HepG2 (cell line): ENCODE results near the gene BEAN1. TPM values are rescaled to one million over a fixed set of nuclear protein-coding genes. Genes with fewer than 3 reads are reported as not detected.
A peak's percentile ranks its signal among the peaks of the same experiment; 100 is the strongest.

Experiments
- CHD2 ChIP-seq: IDR thresholded peaks from 2 replicates; pipeline ENCODE4 v1.6.1; 2011; ENCODE audit warnings: low read depth, low read length, improper control_type of control experiment
- ESRRA ChIP-seq: sonication (generic); formaldehyde crosslinking; IDR thresholded peaks from 2 replicates; pipeline ENCODE4 v1.5.1; 2020; ENCODE audit warnings: mild to moderate bottlenecking, low read depth, missing genetic modification reagents
- FOXO4 ChIP-seq: sonication (generic); formaldehyde crosslinking; conservative IDR thresholded peaks from 2 replicates; pipeline ENCODE4 v1.8.1; 2023; ENCODE audit warnings: missing genetic modification reagents
- GLI4 ChIP-seq: sonication (generic); formaldehyde crosslinking; IDR thresholded peaks from 2 replicates; pipeline ENCODE4 v1.5.1; 2020; ENCODE audit warnings: missing genetic modification reagents, mild to moderate bottlenecking, moderate library complexity, borderline replicate concordance
- HMGXB4 ChIP-seq, 2 experiments: sonication (generic) in 1 of 2; formaldehyde crosslinking in 1 of 2; IDR thresholded peaks; 2 replicates each; pipeline versions ENCODE4 v1.4.0 to v1.6.1; 2018 to 2020; ENCODE audit warnings: missing genetic modification reagents in 2 of 2, borderline replicate concordance in 1 of 2, low read depth in 1 of 2, mild to moderate bottlenecking in 1 of 2, missing biosample characterization in 1 of 2
- HNF4G ChIP-seq, 2 experiments: sonication (generic) in 1 of 2; formaldehyde crosslinking in 1 of 2; IDR thresholded peaks; 2 replicates each; pipeline versions ENCODE4 v1.4.0 to v1.6.1; 2011 to 2020; ENCODE audit warnings: borderline replicate concordance in 2 of 2, low read depth in 2 of 2, mild to moderate bottlenecking in 2 of 2, low read length in 1 of 2, missing genetic modification reagents in 1 of 2, moderate library complexity in 1 of 2
- IRF2 ChIP-seq: IDR thresholded peaks from 2 replicates; pipeline ENCODE4 v1.6.1; 2018; ENCODE audit warnings: missing genetic modification reagents, missing compliant biosample characterization
- ISL2 ChIP-seq: sonication (generic); formaldehyde crosslinking; IDR thresholded peaks from 2 replicates; pipeline ENCODE4 v1.5.0; 2020; ENCODE audit warnings: missing genetic modification reagents
- MIER2 ChIP-seq: IDR thresholded peaks from 2 replicates; pipeline ENCODE4 v1.6.1; 2016; ENCODE audit warnings: missing biosample characterization, missing genetic modification reagents
- NFRKB ChIP-seq: fragments of 450-650 bp; IDR thresholded peaks from 2 replicates; pipeline ENCODE4 v1.6.1; 2017
- SP5 ChIP-seq: IDR thresholded peaks from 2 replicates; pipeline ENCODE4 v1.6.1; 2016; ENCODE audit warnings: low read depth, borderline replicate concordance
- TCF7L2 ChIP-seq: IDR thresholded peaks from 2 replicates; pipeline ENCODE4 v1.6.1; 2011; ENCODE audit warnings: mild to moderate bottlenecking, low read depth, low read length, moderate library complexity
- TIGD3 ChIP-seq: sonication (generic); formaldehyde crosslinking; IDR thresholded peaks from 2 replicates; pipeline ENCODE4 v1.5.1; 2020; ENCODE audit warnings: mild to moderate bottlenecking, missing genetic modification reagents, borderline replicate concordance
- U2AF2 ChIP-seq: fragments of 200-400 bp; formaldehyde crosslinking; IDR thresholded peaks from 2 replicates; pipeline ENCODE4 v1.6.1; 2017; ENCODE audit warnings: low read depth, mild to moderate bottlenecking, low read length
- ZNF160 ChIP-seq: sonication (generic); formaldehyde crosslinking; IDR thresholded peaks from 2 replicates; pipeline ENCODE4 v1.8.0; 2022; ENCODE audit warnings: mild to moderate bottlenecking, inconsistent platforms, missing genetic modification reagents
- ZNF672 ChIP-seq: sonication (generic); formaldehyde crosslinking; IDR thresholded peaks from 2 replicates; pipeline ENCODE4 v1.8.1; 2022; ENCODE audit warnings: missing genetic modification reagents
- ZSCAN29 ChIP-seq: sonication (generic); formaldehyde crosslinking; conservative IDR thresholded peaks from 2 replicates; pipeline ENCODE4 v1.4.0; 2020; ENCODE audit warnings: mild to moderate bottlenecking, missing genetic modification reagents
- polyA plus RNA-seq, 8 experiments: library from polyadenylated mRNA; depleted of rRNA in 3 of 8; stranded (reverse) in 7 of 8; unstranded in 1 of 8; fragments of >200 nt; fragmentation: Illumina TruSeq in 4 of 8; extraction: Trizol in 4 of 8; gene quantifications; 2 replicates each; pipeline versions ENCODE4 v1.2.1 to v1.2.3, GENCODE V29; 2011 to 2016; ENCODE audit warnings: low read depth in 4 of 8, missing spikeins in 1 of 8, mixed read lengths in 1 of 8; ENCODE audit not compliant: insufficient read depth in 1 of 8
- total RNA-seq, 5 experiments: library from RNA; depleted of rRNA; stranded (reverse); fragments of >200 nt; fragmentation: Illumina TruSeq; extraction: Trizol; gene quantifications; 2 replicates each; pipeline ENCODE4 v1.2.3, GENCODE V29; 2016; ENCODE audit warnings: low read depth in 1 of 5
- TF ChIP-seq, protein P1 (sequence below): sonication (generic); formaldehyde crosslinking; IDR thresholded peaks from 2 replicates; pipeline ENCODE4 v1.4.0; 2020; ENCODE audit warnings: missing genetic modification reagents
- TF ChIP-seq, protein P2 (sequence below): fragments of 450-650 bp; IDR thresholded peaks from 2 replicates; pipeline ENCODE4 v1.6.1; 2017; ENCODE audit warnings: mild to moderate bottlenecking
- TF ChIP-seq, protein P3 (sequence below): sonication (generic); formaldehyde crosslinking; conservative IDR thresholded peaks from 2 replicates; pipeline ENCODE4 v1.4.0; 2020; ENCODE audit warnings: missing genetic modification reagents

The BEAN1 gene
- total and polyA plus RNA-seq, 2 of the 13 experiments (the other 11 are each of a cell fraction or from before 2014, with no cell fraction given): 0.53 to 1.4 TPM

DNA sequence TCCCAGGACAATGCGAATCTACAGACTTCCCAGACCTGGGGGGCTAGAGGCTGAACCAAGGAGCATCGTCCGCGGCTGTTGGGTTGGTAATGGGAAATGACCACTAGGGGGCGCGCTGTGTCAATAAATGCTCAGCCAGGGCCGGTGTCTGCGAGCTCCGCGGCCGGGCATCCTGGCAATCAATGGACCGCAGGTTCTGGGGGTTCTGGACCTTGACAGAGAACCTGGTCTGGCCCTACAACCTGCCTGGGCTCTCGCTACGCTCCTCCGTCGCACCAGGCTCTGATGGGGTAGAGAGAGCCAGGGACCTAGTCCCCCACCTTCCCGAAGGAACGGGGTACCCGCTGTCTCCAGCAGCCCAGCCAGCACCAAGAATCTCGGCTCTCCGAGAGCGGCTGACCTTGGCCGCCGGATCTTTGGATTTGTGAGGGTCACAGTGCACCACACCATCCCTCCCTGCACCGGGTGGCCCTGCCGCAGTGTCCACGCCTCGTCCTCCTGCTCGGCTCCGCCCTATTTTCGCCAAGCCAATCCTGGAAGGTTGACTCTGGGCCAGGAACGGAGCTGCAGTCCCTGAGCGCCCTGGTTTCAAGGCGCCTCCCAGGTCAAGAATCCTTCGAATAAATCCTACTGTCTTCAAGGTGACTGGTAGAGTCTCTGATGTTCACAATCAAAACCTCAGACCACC lies 20.4 kb upstream of the BEAN1 start (continued):
- peak; percentile 92 for TF ChIP-seq ESRRA (CRISPR knock-in tag)
- TF ChIP-seq CHD2: no peak
- peak; percentile 62; the same call in 1 of the 2 replicates for TF ChIP-seq ZNF160 (CRISPR knock-in tag)
- TF ChIP-seq FOXO4 (CRISPR knock-in tag): no peak
- no peak for TF ChIP-seq NFRKB
- no peak for TF ChIP-seq ZNF672
- TF ChIP-seq ZSCAN29 (CRISPR knock-in tag): peak; percentile 69; the same call in 1 of the 2 replicates
- TF ChIP-seq SP5 (CRISPR knock-in tag): peak; percentile 86
- TF ChIP-seq, protein P1, sequence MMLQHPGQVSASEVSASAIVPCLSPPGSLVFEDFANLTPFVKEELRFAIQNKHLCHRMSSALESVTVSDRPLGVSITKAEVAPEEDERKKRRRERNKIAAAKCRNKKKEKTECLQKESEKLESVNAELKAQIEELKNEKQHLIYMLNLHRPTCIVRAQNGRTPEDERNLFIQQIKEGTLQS (CRISPR knock-in tag): no peak
- TF ChIP-seq, protein P2, sequence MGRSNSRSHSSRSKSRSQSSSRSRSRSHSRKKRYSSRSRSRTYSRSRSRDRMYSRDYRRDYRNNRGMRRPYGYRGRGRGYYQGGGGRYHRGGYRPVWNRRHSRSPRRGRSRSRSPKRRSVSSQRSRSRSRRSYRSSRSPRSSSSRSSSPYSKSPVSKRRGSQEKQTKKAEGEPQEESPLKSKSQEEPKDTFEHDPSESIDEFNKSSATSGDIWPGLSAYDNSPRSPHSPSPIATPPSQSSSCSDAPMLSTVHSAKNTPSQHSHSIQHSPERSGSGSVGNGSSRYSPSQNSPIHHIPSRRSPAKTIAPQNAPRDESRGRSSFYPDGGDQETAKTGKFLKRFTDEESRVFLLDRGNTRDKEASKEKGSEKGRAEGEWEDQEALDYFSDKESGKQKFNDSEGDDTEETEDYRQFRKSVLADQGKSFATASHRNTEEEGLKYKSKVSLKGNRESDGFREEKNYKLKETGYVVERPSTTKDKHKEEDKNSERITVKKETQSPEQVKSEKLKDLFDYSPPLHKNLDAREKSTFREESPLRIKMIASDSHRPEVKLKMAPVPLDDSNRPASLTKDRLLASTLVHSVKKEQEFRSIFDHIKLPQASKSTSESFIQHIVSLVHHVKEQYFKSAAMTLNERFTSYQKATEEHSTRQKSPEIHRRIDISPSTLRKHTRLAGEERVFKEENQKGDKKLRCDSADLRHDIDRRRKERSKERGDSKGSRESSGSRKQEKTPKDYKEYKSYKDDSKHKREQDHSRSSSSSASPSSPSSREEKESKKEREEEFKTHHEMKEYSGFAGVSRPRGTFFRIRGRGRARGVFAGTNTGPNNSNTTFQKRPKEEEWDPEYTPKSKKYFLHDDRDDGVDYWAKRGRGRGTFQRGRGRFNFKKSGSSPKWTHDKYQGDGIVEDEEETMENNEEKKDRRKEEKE: no peak
- TF ChIP-seq MIER2 (CRISPR knock-in tag): no peak
- TF ChIP-seq HMGXB4 (CRISPR knock-in tag; IDR thresholded peaks at IDR 0.05; ENCODE audit: borderline replicate concordance in 1 of 2, low read depth in 1 of 2): peak; percentile 70 to 88; a peak in 3 of 4 replicates
- TF ChIP-seq HNF4G (IDR thresholded peaks at IDR 0.05; ENCODE audit: borderline replicate concordance, low read depth, low read length): 0 out of 2 replicates have a peak, but pooled peaks have one; percentile 22
- peak; percentile 70; the same call in 1 of the 2 replicates for TF ChIP-seq HNF4G (CRISPR knock-in tag; IDR thresholded peaks at IDR 0.05; ENCODE audit: borderline replicate concordance, low read depth)
- TF ChIP-seq ISL2 (CRISPR knock-in tag): peak; percentile 44; the same call in 1 of the 2 replicates
- no peak for TF ChIP-seq TCF7L2
- TF ChIP-seq U2AF2: no peak
- TF ChIP-seq IRF2 (CRISPR knock-in tag): peak; percentile 46; the same call in 1 of the 2 replicates
- TF ChIP-seq, protein P3, sequence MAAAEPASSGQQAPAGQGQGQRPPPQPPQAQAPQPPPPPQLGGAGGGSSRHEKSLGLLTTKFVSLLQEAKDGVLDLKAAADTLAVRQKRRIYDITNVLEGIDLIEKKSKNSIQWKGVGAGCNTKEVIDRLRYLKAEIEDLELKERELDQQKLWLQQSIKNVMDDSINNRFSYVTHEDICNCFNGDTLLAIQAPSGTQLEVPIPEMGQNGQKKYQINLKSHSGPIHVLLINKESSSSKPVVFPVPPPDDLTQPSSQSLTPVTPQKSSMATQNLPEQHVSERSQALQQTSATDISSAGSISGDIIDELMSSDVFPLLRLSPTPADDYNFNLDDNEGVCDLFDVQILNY: no peak
- no peak for TF ChIP-seq GLI4 (CRISPR knock-in tag)
- no peak for TF ChIP-seq TIGD3
